GM21723 (cell line): ENCODE data around the gene BMX.

Source experiments
- ATAC-seq: cut with Tn5 transposase; IDR thresholded peaks from one replicate; pipeline ENCODE4 v1.9.1; 2021; ENCODE audit warnings: mild to moderate bottlenecking, moderate library complexity; ENCODE audit not compliant: unreplicated experiment

The BMX gene

GRCh38 chrX:15567886-15568616 is 67.4 kb downstream of the BMX start:
- ATAC-seq = no peak

GRCh38 chrX:15570145-15570544 is 69.5 kb downstream of the BMX start:
- ATAC-seq = no peak

- ATAC-seq = no peak
These were observed 73.4 kb downstream of the BMX start for GRCh38 chrX:15574017-15574416.

DNA sequence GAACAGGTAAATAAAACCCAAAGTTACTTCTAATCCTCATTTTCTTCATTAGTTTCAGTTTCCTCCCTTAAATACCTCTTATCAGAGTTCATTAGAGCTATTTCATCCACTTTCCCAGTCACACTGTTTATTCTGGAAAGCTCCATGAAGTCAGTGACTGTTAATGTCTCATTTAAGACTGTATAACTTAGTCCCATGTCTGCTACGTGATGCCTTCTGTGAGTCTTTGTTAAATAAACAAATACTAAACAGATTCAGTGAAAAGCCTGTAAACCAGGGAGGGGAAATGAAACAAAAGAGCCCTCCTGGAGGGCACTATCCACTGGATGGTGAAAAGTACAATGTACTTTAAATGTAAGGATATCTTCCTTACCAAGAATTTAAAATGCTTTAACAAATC is 75.4 kb downstream of the BMX start:
- no peak for ATAC-seq

- no peak for ATAC-seq
These were observed 79.5 kb downstream of the BMX start for GRCh38 chrX:15579778-15580747.

- ATAC-seq = no peak
These were observed 93.8 kb downstream of the BMX start for GRCh38 chrX:15594371-15594770.

DNA sequence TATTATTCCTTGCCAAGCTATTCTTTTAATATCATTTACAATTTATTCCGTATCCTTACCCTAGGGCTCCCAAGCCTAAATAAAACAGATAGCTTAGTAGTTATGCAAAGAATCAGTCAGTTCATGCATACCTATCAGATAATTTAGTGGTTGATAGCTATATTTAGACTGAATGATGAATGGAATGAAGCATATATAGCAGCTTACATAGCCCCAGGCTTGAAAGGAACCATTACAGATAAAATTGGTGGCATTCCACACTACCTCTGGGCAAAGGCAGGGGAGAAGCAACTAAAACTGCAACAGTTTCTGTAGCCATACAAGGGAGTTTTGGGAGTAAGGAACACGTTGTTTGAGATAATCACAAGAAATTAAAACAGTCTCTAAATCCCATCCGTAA is 97.4 kb downstream of the BMX start:
- no peak for ATAC-seq

DNA sequence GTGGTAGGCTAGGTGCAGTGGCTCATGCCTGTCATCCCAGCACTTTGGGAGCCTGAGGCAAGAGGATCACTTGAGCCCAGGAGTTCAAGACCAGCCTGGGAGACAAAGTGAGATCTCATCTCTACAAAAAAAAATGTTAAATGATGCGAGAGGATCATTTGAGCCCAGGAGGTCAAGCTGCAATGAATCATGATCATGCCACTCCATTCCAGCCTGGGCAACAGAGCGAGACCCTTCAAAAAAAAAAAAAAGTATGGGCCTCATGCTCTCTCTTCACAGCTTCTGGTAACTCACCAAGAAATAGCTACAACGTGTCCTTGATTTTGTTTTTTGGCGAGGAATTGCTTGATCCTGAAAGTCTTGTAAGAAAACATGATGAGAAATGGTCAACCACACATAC is 98.9 kb downstream of the BMX start:
- ATAC-seq = no peak

- no peak for ATAC-seq
These were observed 99.4 kb downstream of the BMX start for GRCh38 chrX:15600049-15600448.

DNA sequence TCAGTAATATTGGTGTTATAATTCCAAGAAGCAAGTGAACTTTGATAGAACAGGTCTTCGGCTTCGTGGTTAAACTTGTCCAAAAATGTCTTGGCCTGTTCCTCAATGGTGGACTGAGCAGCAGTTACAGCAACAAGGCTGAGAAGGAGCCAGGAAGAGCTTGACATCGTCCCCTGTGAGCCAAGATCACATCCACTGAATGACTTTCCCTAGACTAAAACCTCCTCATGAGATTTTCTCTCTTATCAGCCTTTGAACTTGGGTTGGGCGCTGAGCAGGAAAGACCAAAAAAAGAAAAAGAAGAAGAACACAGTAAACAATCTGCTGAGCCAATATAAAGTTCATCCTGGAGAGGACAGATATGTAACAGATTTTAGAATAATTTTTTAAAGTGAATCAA is 100.1 kb downstream of the BMX start, which contains the start of gene ACE2:
Gene ACE2, minus strand, starts transcription at position 216 of the 400 bp plus-strand sequence. Its CDS starts 49 bp downstream, at position 167.
- ATAC-seq = no peak

DNA sequence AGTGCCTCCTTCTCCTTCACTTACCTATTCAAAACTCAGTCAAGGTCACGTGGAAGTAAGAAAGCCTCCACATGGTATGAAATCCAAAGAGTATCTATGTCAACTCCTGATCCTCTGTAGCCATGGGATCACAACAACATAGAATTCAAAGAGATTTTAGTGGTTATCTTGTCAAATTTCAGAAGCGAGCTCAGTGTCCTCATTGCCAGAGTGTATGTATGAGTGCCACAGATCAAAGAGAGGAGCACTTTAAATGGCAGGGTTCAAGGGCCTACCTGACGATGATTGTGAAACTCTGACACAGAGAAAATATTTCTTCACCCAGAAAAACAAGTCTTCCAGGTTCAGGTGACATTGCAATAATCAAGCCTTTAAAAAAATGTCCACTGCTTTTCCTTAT is 101.3 kb downstream of the BMX start:
- no peak for ATAC-seq

- no peak for ATAC-seq
These were observed 102.2 kb downstream of the BMX start for GRCh38 chrX:15602761-15603160.

- ATAC-seq = no peak
These were observed 104.6 kb downstream of the BMX start for GRCh38 chrX:15605226-15605625.
